Nephron (organoid): ENCODE measurements around the gene CDH7.

Source experiments
- H3K27ac Mint-ChIP-seq, 3 experiments: 2 replicates each; pipeline ENCODE4 v1.8.0; 2020; ENCODE audit warnings: mixed read lengths in 3 of 3, mild to moderate bottlenecking in 2 of 3, moderate library complexity in 1 of 3
- H3K27me3 Mint-ChIP-seq: 2 replicates; pipeline ENCODE4 v1.8.0; 2021; ENCODE audit warnings: low read depth, mild to moderate bottlenecking, moderate library complexity, mixed read lengths
- H3K36me3 Mint-ChIP-seq: 2 replicates; pipeline ENCODE4 v1.8.0; 2020; ENCODE audit warnings: low read depth, mixed read lengths
- H3K4me1 Mint-ChIP-seq: 2 replicates; pipeline ENCODE4 v1.8.0; 2020; ENCODE audit warnings: mixed read lengths
- H3K4me3 Mint-ChIP-seq, 3 experiments: 2 replicates each; pipeline ENCODE4 v1.8.0; 2020; ENCODE audit warnings: mild to moderate bottlenecking in 3 of 3, mixed read lengths in 3 of 3, moderate library complexity in 2 of 3
- H3K9me3 Mint-ChIP-seq: 2 replicates; pipeline ENCODE4 v1.8.0; 2020; ENCODE audit warnings: mixed read lengths
- TF ChIP-seq, protein P1 (sequence below), 3 experiments: fragments of 200-600 bp; sonication (generic); IDR thresholded peaks; one replicate each; pipeline ENCODE4 v1.5.0; 2021; ENCODE audit warnings: antibody characterized with exemption in 3 of 3; ENCODE audit not compliant: unreplicated experiment in 3 of 3

CDH7 gene

DNA sequence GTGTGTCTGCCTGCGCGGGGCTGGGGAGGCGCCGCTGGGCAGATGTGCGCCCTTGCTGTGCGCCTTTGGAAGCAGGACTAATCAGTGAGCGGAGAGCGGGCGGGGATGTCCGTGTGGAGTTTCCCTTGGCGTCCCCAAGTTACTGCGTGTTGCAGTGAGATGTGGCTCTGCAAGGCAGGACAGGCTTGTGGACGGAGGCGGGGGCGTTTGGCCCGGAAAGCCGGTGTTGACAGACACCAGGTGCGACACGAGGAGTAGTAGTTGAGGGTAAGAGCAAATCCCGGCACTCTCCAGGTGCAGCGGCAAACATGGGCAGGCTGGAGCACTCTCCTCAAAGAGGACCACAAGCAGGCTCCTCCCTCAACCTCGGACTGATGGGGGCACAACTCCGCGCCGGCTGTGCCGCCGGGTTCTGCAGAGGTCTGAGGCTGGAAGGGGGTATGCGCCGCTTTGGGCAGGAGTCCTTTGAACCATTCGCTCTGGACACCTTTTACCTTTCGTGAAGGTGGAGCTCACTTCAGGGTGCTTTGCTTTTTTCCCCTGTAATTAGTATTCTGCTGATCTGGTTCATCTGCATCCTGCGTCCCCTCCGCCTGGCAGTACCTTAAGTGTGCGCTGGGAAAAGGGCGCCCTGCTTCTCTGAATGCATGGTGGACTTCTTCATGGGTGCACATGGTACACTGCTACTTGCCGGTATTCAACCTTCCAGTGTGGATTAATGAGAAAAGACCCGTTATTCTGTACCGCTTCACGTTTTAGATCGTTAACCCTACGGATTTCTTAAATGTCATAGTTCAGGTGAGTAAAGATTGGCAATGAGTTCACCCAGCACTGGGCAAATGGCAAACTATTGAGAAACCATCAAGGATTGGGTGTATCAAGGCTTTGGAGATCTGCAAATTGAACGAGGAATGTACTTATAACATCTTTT is 608 bp downstream of the CDH7 start:
- TF ChIP-seq, protein P1, sequence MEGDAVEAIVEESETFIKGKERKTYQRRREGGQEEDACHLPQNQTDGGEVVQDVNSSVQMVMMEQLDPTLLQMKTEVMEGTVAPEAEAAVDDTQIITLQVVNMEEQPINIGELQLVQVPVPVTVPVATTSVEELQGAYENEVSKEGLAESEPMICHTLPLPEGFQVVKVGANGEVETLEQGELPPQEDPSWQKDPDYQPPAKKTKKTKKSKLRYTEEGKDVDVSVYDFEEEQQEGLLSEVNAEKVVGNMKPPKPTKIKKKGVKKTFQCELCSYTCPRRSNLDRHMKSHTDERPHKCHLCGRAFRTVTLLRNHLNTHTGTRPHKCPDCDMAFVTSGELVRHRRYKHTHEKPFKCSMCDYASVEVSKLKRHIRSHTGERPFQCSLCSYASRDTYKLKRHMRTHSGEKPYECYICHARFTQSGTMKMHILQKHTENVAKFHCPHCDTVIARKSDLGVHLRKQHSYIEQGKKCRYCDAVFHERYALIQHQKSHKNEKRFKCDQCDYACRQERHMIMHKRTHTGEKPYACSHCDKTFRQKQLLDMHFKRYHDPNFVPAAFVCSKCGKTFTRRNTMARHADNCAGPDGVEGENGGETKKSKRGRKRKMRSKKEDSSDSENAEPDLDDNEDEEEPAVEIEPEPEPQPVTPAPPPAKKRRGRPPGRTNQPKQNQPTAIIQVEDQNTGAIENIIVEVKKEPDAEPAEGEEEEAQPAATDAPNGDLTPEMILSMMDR (IDR thresholded peaks at IDR 0.05; ENCODE audit: unreplicated experiment in 3 of 3): no peak
- peaks cover 53% of the 10 kb centered on the region for H3K4me1 Mint-ChIP-seq
- H3K27me3 Mint-ChIP-seq: peaks cover 13% of the 10 kb centered on the region
- no peaks in the 10 kb centered on the region for H3K36me3 Mint-ChIP-seq
- H3K27ac Mint-ChIP-seq: peak overlapping the region in 2 of 3 experiments; percentile 7 to 67
- peak overlapping the region; percentile 88 to 92 (median 89) for H3K4me3 Mint-ChIP-seq
- no peaks in the 10 kb centered on the region for H3K9me3 Mint-ChIP-seq

DNA sequence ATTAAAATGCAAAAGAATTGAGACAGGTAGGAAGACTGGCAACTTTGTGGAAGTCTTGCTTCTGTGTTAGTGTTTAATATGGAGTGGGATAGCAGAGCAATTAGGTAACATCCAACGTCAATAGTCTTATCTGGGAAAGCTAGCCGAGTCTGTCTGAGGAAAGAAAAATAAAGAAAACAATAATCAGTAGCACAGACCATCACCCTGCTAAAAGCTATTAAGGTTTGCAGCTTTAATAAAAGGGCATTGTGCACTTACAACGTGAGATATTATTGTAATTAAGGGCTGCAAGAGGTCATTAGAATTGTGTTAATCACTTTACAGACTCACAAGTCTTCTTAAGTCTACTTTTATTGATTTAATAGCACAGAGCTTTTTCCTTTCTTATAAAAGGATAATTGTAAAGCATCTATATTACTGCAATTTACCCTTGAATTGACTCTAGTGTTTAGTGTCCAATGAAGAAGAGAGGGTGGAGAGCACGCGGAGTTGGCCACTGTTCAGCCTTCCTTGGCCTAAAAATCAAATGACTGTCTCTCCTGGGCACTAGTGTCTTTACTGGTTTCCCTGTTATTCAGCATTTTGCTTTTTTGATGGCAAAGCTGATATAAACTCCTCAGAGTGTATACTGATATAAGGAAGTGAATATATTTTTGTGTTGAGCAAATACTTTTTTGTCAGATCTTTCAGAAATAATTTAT is 2.0 kb downstream of the CDH7 start:
- H3K4me1 Mint-ChIP-seq: peaks cover 64% of the 10 kb centered on the region
- peak overlapping the region; percentile 21 to 37 (median 33) for H3K27ac Mint-ChIP-seq
- H3K36me3 Mint-ChIP-seq: peaks cover 3% of the 10 kb centered on the region
- peak overlapping the region; percentile 88 to 92 (median 89) for H3K4me3 Mint-ChIP-seq
- TF ChIP-seq, protein P1 (IDR thresholded peaks at IDR 0.05; ENCODE audit: unreplicated experiment in 3 of 3): no peak
- H3K9me3 Mint-ChIP-seq: no peaks in the 10 kb centered on the region
- peaks cover 12% of the 10 kb centered on the region for H3K27me3 Mint-ChIP-seq

DNA sequence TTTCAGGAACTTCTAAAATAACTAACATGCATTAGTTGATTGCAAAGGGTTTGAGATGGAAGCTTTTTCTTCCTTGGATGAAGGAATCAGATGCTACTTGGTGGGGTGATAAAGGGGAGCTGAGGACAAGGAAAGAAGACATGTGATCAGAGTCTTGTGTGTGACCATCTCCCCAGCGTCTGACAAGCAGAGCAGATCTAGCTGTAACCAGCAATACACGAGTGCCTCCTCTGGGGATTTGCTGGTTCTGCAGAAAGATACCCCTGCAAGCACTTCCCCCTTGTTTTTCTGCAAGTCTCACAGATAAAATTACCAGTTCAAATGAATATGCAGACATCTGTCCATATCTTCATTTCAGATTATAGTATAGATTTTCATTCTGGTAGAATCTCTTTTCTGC is 2.7 kb downstream of the CDH7 start:
- H3K4me3 Mint-ChIP-seq: peak overlapping the region; percentile 66 to 92 (median 89)
- peaks cover 12% of the 10 kb centered on the region for H3K27me3 Mint-ChIP-seq
- H3K36me3 Mint-ChIP-seq: peaks cover 4% of the 10 kb centered on the region
- TF ChIP-seq, protein P1 (IDR thresholded peaks at IDR 0.05; ENCODE audit: unreplicated experiment in 3 of 3): peak; percentile 70 to 76 (median 75)
- H3K4me1 Mint-ChIP-seq: peaks cover 66% of the 10 kb centered on the region
- H3K27ac Mint-ChIP-seq: peak overlapping the region in 2 of 3 experiments; percentile 21 to 33
- H3K9me3 Mint-ChIP-seq: no peaks in the 10 kb centered on the region

DNA sequence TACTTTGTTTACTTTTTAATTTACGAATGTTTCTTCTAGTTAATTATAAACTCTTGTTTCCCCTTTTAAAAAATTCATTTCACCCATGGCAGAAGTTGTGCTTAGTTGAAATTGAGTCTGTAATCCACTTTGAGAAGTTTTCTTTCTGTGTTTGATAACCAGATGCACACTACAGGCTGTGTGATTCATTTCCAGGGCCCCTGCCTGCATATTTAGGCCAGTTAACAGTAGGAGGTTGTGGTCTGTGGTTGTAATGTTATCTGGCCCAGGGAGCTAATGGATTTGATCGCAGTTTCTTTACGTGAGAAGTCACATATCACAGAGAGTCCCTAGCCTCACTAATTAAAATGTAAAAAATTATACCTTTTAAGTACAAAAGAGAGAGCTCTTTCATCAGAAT is 3.3 kb downstream of the CDH7 start:
- H3K4me3 Mint-ChIP-seq: peak overlapping the region; percentile 63 to 77 (median 69)
- H3K27me3 Mint-ChIP-seq: peaks cover 12% of the 10 kb centered on the region
- peaks cover 66% of the 10 kb centered on the region for H3K4me1 Mint-ChIP-seq
- H3K9me3 Mint-ChIP-seq: no peaks in the 10 kb centered on the region
- TF ChIP-seq, protein P1 (IDR thresholded peaks at IDR 0.05; ENCODE audit: unreplicated experiment in 3 of 3): no peak
- peaks cover 7% of the 10 kb centered on the region for H3K36me3 Mint-ChIP-seq
- H3K27ac Mint-ChIP-seq: peak overlapping the region in 2 of 3 experiments; percentile 37 to 83

DNA sequence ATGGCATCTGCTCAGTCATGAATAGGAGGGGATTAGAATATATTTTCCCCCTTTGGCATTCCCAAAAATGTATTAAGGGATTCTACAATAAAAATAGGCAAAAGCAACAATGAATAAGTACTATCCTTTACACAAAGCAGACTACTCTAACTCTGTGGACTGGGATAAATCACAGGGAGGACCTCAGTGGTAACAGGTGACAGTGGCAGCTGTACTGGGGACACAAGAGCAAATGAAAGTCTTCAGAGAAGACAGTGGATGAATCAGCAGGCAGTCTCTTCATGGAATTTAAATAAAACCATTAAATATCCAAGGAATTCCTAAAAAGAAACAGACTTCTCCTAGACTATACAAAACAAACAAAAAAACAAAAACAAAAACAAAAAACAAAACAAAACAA is 4.8 kb downstream of the CDH7 start:
- H3K27me3 Mint-ChIP-seq: peaks cover 5% of the 10 kb centered on the region
- peaks cover 57% of the 10 kb centered on the region for H3K4me1 Mint-ChIP-seq
- H3K4me3 Mint-ChIP-seq: peak overlapping the region in 2 of 3 experiments; percentile 3 to 45
- peaks cover 12% of the 10 kb centered on the region for H3K36me3 Mint-ChIP-seq
- TF ChIP-seq, protein P1 (IDR thresholded peaks at IDR 0.05; ENCODE audit: unreplicated experiment in 3 of 3): no peak
- H3K9me3 Mint-ChIP-seq: no peaks in the 10 kb centered on the region
- peak overlapping the region; percentile 22 to 80 (median 45) for H3K27ac Mint-ChIP-seq
